Mucosa of descending colon (tissue), 3 donors: ENCODE data around the gene CLDN7. TPM values are rescaled to one million over a fixed set of nuclear protein-coding genes. Genes with fewer than 3 reads are reported as not detected.
A peak's percentile ranks its signal among the peaks of the same experiment; 100 is the strongest.

Source experiments
- ATAC-seq: fragments of 200-7000 bp; cut with Tn5 transposase; one replicate; pipeline ENCODE4 v1.9.1; 2020; ENCODE audit warnings: mild to moderate bottlenecking, moderate library complexity
- DNase-seq, 3 donors: peaks; one replicate each; pipeline ENCODE4 v3.0.0-alpha.2; 2020
- H3K36me3 ChIP-seq: fragments of 200-600 bp; one replicate; pipeline ENCODE4 v1.8.0; 2021; ENCODE audit warnings: low read depth, mild to moderate bottlenecking
- H3K4me1 ChIP-seq: fragments of 200-600 bp; one replicate; pipeline ENCODE4 v1.8.0; 2021; ENCODE audit warnings: low read depth, mild to moderate bottlenecking
- H3K4me3 ChIP-seq: fragments of 200-600 bp; one replicate; pipeline ENCODE4 v1.8.0; 2021; ENCODE audit warnings: mild to moderate bottlenecking
- H3K9me3 ChIP-seq: fragments of 200-600 bp; one replicate; pipeline ENCODE4 v1.8.0; 2021; ENCODE audit warnings: mild to moderate bottlenecking
- intact Hi-C, 2 donors: fragments of 100-400 bp; cut with DNase I in 1 of 2; cut with micrococcal nuclease in 1 of 2; formaldehyde crosslinking; loops; one replicate each; pipeline versions ENCODE4 v1.11.0 to v1.11.1; 2022; cut with DNase I, micrococcal nuclease
- total RNA-seq, 3 donors: library from RNA; stranded (reverse); fragmentation: NEBNext Ultra II Directional in 2 of 3; extraction: Animal tissue kit (Norgen Biotek cat#: 25700) in 2 of 3; gene quantifications; one replicate each; pipeline versions ENCODE4 v1.2.1 to v1.2.4, GENCODE V29; 2021 to 2023
- TF ChIP-seq, protein P1 (sequence below): fragments of 200-600 bp; IDR thresholded peaks from one replicate; pipeline ENCODE4 v1.8.0; 2022; ENCODE audit warnings: antibody characterized with exemption, mild to moderate bottlenecking
- donor health status: DM: no; HTN: no; CAD: no; lungs with moderate emphysema.
- donor health status: DM: no; HTN: no; CAD: no.
- donor health status: DM: no; HTN: yes; CAD: no.

CLDN7 gene
- total RNA-seq, 3 donors from 2014 or later, result 586 to 1,244 (median 934) TPM

DNA sequence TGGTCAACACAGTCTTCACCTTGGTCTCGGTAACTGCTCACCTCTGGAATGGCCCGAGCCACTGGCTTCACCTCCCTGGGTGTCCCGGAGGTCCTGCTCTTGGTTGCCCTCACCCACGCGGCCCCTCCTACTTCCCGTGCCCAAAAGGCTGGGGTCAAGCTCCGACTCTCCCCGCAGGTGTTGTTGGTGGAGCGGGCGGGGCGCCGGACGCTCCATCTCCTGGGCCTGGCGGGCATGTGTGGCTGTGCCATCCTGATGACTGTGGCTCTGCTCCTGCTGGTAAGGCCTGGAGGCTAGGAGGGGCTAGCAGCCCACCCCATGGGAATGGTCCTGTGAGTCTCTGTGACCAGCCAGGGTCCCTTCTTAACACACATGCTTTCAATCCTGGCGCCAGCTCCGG, 22.6 kb upstream of the CLDN7 start:
- TF ChIP-seq, protein P1, sequence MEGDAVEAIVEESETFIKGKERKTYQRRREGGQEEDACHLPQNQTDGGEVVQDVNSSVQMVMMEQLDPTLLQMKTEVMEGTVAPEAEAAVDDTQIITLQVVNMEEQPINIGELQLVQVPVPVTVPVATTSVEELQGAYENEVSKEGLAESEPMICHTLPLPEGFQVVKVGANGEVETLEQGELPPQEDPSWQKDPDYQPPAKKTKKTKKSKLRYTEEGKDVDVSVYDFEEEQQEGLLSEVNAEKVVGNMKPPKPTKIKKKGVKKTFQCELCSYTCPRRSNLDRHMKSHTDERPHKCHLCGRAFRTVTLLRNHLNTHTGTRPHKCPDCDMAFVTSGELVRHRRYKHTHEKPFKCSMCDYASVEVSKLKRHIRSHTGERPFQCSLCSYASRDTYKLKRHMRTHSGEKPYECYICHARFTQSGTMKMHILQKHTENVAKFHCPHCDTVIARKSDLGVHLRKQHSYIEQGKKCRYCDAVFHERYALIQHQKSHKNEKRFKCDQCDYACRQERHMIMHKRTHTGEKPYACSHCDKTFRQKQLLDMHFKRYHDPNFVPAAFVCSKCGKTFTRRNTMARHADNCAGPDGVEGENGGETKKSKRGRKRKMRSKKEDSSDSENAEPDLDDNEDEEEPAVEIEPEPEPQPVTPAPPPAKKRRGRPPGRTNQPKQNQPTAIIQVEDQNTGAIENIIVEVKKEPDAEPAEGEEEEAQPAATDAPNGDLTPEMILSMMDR, result no peak
- H3K4me1 ChIP-seq, result peaks cover 25% of the 10 kb centered on the region
- ATAC-seq, result no peak
- H3K36me3 ChIP-seq, result no peaks in the 10 kb centered on the region
- intact Hi-C loops, result no loop called here
- H3K4me3 ChIP-seq, result no peak overlapping the region
- H3K9me3 ChIP-seq, result no peaks in the 10 kb centered on the region
- no peak for DNase-seq

DNA sequence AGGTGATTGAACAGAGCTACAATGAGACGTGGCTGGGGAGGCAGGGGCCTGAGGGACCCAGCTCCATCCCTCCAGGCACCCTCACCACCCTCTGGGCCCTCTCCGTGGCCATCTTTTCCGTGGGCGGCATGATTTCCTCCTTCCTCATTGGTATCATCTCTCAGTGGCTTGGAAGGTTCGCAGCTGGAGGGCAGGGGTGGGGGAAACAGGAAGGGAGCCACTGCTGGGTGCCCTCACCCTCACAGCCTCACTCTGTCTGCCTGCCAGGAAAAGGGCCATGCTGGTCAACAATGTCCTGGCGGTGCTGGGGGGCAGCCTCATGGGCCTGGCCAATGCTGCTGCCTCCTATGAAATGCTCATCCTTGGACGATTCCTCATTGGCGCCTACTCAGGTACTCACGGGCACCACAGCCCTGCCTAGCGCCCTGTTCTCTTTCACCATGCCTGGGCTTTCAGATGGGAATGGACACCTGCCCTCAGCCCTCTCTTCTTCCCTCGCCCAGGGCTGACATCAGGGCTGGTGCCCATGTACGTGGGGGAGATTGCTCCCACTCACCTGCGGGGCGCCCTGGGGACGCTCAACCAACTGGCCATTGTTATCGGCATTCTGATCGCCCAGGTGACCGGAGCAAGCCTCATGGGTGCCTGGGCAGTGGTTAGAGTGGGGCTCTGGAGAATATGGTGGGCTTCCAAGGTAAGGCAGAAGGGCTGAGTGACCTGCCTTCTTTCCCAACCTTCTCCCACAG, 21.4 kb upstream of the CLDN7 start:
- TF ChIP-seq, protein P1, result no peak
- Histone ChIP-seq H3K9me3 (no peaks in the 10 kb centered on the region), H3K36me3 (no peaks in the 10 kb centered on the region), H3K4me3 (no peak overlapping the region), H3K4me1 (peaks cover 27% of the 10 kb centered on the region)
- ATAC-seq, result no peak
- DNase-seq, result no peak
- intact Hi-C loops, result no loop called here

DNA sequence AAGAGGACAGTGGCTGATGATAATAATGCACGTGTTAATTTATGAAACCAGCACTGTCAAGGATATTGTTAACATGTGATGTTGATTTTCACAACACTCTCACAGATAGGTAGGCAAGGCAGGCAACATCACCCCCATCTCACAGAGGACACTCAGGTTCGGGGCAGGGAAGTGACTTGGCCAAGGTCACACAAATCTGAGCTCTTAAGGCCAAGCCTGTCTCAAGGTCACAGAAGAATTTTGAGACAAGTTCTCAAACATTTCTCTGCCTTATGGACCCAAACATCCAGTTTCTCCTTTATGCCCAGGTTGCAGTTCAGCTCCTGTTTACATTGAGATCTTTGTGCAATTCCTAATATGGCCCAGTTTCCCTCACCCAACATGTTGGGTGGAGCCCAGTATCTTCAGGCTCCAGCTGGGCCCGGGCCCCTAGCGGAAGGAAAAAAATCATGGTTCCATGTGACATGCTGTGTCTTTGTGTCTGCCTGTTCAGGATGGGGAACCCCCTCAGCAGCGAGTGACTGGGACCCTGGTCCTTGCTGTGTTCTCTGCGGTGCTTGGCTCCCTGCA, 20.6 kb upstream of the CLDN7 start:
- peaks cover 27% of the 10 kb centered on the region for H3K4me1 ChIP-seq
- intact Hi-C loops, result no loop called here
- no peak for DNase-seq

DNA sequence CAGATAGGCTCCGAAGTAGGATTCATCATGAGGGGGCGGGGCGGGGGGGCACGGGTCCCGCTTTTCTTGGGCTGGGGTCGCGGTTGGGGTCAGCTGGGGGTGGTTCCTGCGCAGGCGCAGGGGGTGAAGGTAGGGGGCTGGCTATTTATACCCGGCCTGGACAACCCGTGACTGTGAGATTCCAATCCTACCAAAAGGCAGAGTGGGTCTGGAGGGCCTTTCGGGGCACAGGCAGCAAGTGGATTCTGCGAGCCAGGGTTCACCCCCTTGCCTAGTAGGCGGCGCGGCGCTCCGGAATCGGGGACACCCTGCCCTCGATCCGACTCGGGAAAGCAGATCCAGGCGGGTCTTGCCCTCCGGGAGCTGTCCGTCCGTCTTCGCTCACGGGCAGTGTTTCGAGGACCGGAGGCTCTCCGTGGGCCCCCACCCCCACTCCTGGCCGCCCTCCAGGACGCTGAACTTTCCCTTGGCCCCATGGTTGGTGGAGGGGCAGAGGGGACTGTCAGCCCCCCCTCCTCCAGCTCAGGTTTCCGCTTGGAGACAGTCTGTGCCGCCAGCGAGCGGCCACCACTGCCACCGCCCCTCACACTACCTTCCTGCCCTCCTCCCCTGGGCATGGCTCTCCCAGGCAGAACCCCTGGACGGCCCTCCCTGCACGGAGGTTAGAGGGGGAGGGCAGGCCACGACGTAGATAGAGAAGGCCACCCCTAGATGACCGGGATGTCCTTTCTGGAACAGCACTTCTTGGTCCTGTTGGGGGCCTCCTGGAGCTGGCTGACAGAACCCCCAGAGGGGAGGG, 19.9 kb upstream of the CLDN7 start:
- H3K36me3 ChIP-seq, result no peaks in the 10 kb centered on the region
- TF ChIP-seq, protein P1, result no peak
- H3K4me3 ChIP-seq, result no peak overlapping the region
- peaks cover 27% of the 10 kb centered on the region for H3K4me1 ChIP-seq
- H3K9me3 ChIP-seq, result no peaks in the 10 kb centered on the region
- intact Hi-C loops, result no loop called here
- DNase-seq (peak; percentile 54 to 71 (median 64)), ATAC-seq (no peak)

More for the DNA sequence above, 20.6 kb upstream of the CLDN7 start:
- Histone ChIP-seq H3K9me3 (no peaks in the 10 kb centered on the region), H3K4me3 (no peak overlapping the region), H3K36me3 (no peaks in the 10 kb centered on the region)
- ATAC-seq, result no peak
- TF ChIP-seq, protein P1, result no peak

DNA sequence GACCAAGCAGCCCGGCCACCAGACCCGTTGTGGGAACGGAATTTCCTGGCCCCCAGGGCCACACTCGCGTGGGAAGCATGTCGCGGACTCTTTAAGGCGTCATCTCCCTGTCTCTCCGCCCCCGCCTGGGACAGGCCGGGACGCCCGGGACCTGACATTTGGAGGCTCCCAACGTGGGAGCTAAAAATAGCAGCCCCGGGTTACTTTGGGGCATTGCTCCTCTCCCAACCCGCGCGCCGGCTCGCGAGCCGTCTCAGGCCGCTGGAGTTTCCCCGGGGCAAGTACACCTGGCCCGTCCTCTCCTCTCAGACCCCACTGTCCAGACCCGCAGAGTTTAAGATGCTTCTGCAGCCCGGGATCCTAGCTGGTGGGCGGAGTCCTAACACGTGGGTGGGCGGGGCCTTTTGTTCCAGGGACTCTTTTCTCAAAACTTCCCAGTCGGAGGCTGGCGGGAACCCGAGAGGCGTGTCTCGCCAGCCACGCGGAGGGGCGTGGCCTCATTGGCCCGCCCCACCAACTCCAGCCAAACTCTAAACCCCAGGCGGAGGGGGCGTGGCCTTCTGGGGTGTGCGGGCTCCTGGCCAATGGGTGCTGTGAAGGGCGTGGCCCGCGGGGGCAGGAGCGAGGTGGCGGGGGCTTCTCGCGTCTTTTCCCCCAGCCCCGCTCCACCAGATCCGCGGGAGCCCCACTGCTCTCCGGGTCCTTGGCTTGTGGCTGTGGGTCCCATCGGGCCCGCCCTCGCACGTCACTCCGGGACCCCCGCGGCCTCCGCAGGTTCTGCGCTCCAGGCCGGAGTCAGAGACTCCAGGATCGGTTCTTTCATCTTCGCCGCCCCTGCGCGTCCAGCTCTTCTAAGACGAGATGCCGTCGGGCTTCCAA, 19.0 kb upstream of the CLDN7 start, which contains the start of gene SLC2A4:
SLC2A4 (plus strand) TSS at position 645 of the 879 bp plus-strand sequence; CDS start at position 862, 217 bp downstream.
- intact Hi-C loops, result no loop called here
- Histone ChIP-seq H3K4me3 (peak within 1 kb of the TSS; percentile 9), H3K36me3 (no peaks in the 10 kb centered on the region), H3K9me3 (no peaks in the 10 kb centered on the region), H3K4me1 (peaks cover 27% of the 10 kb centered on the region)
- TF ChIP-seq, protein P1, result no peak
- ATAC-seq (peak; percentile 90), DNase-seq (peak; percentile 96 to 99 (median 98))
